Measurements from ENCODE around the gene SIMC1.

DNA sequence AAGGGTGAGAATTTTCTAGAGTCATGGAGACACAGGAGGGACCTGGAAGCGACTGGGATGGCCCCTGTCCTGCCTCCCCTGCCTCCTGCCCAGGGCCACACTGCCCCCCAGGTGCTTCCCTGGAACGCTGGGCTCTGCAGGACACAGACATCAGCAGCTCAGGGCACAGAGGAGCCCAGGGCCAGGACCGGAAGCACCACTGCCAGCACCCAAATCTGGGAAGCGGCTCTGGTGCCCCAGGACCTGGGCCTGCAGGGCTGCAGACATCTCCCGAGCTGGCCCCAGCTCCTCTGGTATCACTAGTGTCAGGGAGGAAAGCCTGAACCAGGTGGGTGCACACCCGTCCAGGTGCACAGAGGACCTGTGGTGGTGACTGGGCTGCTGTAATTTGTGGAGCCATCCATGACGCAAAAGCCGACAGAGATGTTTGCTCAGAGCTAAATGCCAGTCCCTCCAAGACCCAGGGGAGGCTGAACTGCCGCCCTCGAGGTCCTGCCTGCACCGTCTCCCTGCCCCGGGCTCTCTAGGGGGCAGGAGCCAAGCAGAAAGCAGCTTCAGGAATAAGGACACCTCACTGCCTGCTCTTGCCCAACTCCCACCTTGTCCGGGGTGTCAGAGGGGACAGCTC lies 46.0 kb upstream of the SIMC1 start:
- TF ChIP-seq POLR2AphosphoS5 (IDR thresholded peaks at IDR 0.05; ENCODE audit: insufficient read depth, low read depth, low read length) (no peak), EZH2 (IDR thresholded peaks at IDR 0.05; ENCODE audit: borderline replicate concordance, low read depth, low read length, severe bottlenecking) (no peak), POLR2A (IDR thresholded peaks at IDR 0.05; ENCODE audit: low read depth, low read length) (no peak), JUN (IDR thresholded peaks at IDR 0.05; ENCODE audit: borderline replicate concordance, insufficient read depth, insufficient read length, low read depth) (no peak), MYC (IDR thresholded peaks at IDR 0.05; ENCODE audit: low read depth, low read length) (no peak), GATA2 (IDR thresholded peaks at IDR 0.05; ENCODE audit: insufficient read depth, insufficient read length, low read depth, low read length) (no peak)
- TF ChIP-seq, protein P1, sequence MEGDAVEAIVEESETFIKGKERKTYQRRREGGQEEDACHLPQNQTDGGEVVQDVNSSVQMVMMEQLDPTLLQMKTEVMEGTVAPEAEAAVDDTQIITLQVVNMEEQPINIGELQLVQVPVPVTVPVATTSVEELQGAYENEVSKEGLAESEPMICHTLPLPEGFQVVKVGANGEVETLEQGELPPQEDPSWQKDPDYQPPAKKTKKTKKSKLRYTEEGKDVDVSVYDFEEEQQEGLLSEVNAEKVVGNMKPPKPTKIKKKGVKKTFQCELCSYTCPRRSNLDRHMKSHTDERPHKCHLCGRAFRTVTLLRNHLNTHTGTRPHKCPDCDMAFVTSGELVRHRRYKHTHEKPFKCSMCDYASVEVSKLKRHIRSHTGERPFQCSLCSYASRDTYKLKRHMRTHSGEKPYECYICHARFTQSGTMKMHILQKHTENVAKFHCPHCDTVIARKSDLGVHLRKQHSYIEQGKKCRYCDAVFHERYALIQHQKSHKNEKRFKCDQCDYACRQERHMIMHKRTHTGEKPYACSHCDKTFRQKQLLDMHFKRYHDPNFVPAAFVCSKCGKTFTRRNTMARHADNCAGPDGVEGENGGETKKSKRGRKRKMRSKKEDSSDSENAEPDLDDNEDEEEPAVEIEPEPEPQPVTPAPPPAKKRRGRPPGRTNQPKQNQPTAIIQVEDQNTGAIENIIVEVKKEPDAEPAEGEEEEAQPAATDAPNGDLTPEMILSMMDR (IDR thresholded peaks at IDR 0.05; ENCODE audit: extremely low read depth in 1 of 2, insufficient read depth in 1 of 2, low read depth in 1 of 2, low read length in 2 of 2), result no peak
- TF ChIP-seq, protein P2, sequence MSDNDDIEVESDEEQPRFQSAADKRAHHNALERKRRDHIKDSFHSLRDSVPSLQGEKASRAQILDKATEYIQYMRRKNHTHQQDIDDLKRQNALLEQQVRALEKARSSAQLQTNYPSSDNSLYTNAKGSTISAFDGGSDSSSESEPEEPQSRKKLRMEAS (IDR thresholded peaks at IDR 0.05; ENCODE audit: insufficient read depth, insufficient read length), result no peak

All from endothelial cell of umbilical vein (primary cell).